Measurements from ENCODE around the gene COL4A6. TPM values are rescaled to one million over a fixed set of nuclear protein-coding genes. Genes with fewer than 3 reads are reported as not detected.

The COL4A6 gene
- total RNA-seq, 2 experiments from 2014 or later = not detected

DNA sequence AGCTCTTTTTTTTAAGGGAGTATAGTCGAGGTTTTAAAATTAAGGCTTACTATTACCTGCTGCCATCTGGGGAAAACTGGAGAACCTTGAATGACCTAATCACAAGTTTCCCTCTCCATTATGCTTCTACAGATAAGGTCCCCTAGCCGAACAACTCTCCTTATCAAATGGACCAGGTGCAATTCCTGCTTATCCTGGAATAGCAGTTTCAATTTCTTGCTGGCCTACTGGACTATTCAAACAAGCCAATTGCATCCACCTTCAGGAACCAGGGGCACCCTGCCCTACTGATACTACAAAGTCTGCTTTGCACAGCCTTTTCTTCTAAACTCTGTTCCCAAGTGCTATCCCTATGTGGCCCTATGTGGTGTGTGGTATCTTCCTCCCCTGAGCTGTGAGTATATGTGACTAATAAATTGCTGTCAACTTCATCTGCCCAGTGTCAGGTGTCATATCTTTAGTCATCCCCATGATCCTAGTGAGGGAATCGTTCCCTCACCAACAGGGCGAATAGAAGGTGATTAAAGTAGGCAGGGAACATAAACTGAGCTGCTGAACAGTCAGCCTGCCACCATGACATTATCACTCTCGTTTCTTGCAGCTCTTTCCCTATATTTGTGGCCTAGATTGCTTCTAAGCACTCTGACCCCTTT lies 218.1 kb downstream of the COL4A6 start:
- no peak for TF ChIP-seq CTCF (IDR thresholded peaks at IDR 0.05)
- H3K27ac Mint-ChIP-seq = no peak overlapping the region
- H3K4me3 Mint-ChIP-seq = no peak overlapping the region
- ChIA-PET CTCF (no interaction called here), POLR2A (no interaction called here)
- no peaks in the 10 kb centered on the region for H3K36me3 Mint-ChIP-seq (ENCODE audit: low read depth)
- H3K4me1 Mint-ChIP-seq (ENCODE audit: low read depth) = peaks cover 3% of the 10 kb centered on the region
- DNase-seq = no peak
- H3K27me3 Mint-ChIP-seq = no peaks in the 10 kb centered on the region
- no peak for ATAC-seq
- intact Hi-C loops (cut with micrococcal nuclease) = loop anchor here (5.0 to 10.0 kb wide), 2 partner anchors 48 to 85 kb away; no protein-coding TSS in a partner anchor
- no peaks in the 10 kb centered on the region for H3K9me3 Mint-ChIP-seq

GRCh38 chrX:108217876-108218275 lies 220.3 kb downstream of the COL4A6 start:
- Mint-ChIP-seq H3K27ac (no peak overlapping the region), H3K4me3 (no peak overlapping the region), H3K36me3 (ENCODE audit: low read depth) (no peaks in the 10 kb centered on the region), H3K27me3 (no peaks in the 10 kb centered on the region), H3K9me3 (no peaks in the 10 kb centered on the region), H3K4me1 (ENCODE audit: low read depth) (no peaks in the 10 kb centered on the region)
- no peak for TF ChIP-seq CTCF (IDR thresholded peaks at IDR 0.05)
- intact Hi-C loops (cut with micrococcal nuclease) = no loop called here
- CTCF ChIA-PET = interaction anchor here (1.1 kb wide), 1 partner anchor 8 kb away, joined by 3 read pairs; no protein-coding TSS in a partner anchor
- POLR2A ChIA-PET = no interaction called here
- DNase-seq = no peak
- ATAC-seq = no peak

DNA sequence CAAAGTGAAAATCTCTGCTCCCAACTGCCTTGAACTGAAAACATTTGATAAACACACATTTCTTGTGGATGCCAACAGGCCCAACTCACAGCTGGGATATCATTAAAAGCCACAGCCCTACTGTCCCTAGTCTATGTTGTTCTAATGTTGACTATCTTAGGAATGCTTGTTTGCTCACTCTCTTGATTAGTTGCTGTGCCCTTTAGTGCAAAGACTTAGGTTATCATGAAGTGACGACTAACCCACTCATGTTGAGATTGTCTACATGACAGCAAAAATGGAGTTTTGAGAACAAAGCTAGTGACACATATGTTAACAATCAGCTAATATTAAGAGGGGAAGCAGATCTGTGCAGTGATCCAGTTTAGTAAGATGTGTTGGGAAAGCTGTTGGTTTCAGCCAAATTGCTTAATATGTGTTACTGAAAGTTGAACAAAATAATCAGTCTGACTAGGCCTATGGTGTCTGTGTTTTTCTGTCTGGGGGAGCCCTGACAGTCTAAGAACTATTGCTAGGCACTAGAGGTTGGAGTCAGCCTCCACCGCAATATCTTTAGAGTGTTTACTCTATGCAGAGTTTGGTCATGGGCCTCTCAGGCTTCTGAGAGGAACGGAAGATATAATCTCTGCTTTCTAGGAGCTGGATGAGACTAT lies 221.2 kb downstream of the COL4A6 start:
- Mint-ChIP-seq H3K9me3 (no peaks in the 10 kb centered on the region), H3K36me3 (ENCODE audit: low read depth) (no peaks in the 10 kb centered on the region), H3K4me3 (no peak overlapping the region), H3K27me3 (no peaks in the 10 kb centered on the region), H3K27ac (no peak overlapping the region), H3K4me1 (ENCODE audit: low read depth) (no peaks in the 10 kb centered on the region)
- ChIA-PET POLR2A (interaction anchor here (0.7 kb wide), 1 partner anchor 11 kb away, joined by 3 read pairs; no protein-coding TSS in a partner anchor), CTCF (interaction anchor here (1.1 to 1.9 kb wide), 2 partner anchors 8 to 9 kb away, joined by 3 to 6 read pairs; no protein-coding TSS in a partner anchor)
- intact Hi-C loops (cut with micrococcal nuclease) = no loop called here
- no peak for TF ChIP-seq CTCF (IDR thresholded peaks at IDR 0.05)
- ATAC-seq (no peak), DNase-seq (no peak)

GRCh38 chrX:108216405-108216804 lies 221.8 kb downstream of the COL4A6 start:
- H3K27ac Mint-ChIP-seq = no peak overlapping the region
- intact Hi-C loops (cut with micrococcal nuclease) = no loop called here
- no peak overlapping the region for H3K4me3 Mint-ChIP-seq
- ChIA-PET POLR2A (interaction anchor here (0.7 kb wide), 1 partner anchor 10 kb away, joined by 3 read pairs; no protein-coding TSS in a partner anchor), CTCF (interaction anchor here (1.9 kb wide), 1 partner anchor 8 kb away, joined by 6 read pairs; no protein-coding TSS in a partner anchor)
- DNase-seq = no peak
- no peaks in the 10 kb centered on the region for H3K9me3 Mint-ChIP-seq
- no peaks in the 10 kb centered on the region for H3K36me3 Mint-ChIP-seq (ENCODE audit: low read depth)
- no peaks in the 10 kb centered on the region for H3K27me3 Mint-ChIP-seq
- no peaks in the 10 kb centered on the region for H3K4me1 Mint-ChIP-seq (ENCODE audit: low read depth)
- ATAC-seq = no peak
- no peak for TF ChIP-seq CTCF (IDR thresholded peaks at IDR 0.05)

- intact Hi-C loops (cut with micrococcal nuclease) = no loop called here
- Mint-ChIP-seq H3K4me3 (no peak overlapping the region), H3K27me3 (no peaks in the 10 kb centered on the region), H3K9me3 (no peaks in the 10 kb centered on the region), H3K36me3 (ENCODE audit: low read depth) (no peaks in the 10 kb centered on the region), H3K4me1 (ENCODE audit: low read depth) (no peaks in the 10 kb centered on the region), H3K27ac (no peak overlapping the region)
- no peak for TF ChIP-seq CTCF (IDR thresholded peaks at IDR 0.05)
- CTCF ChIA-PET = no interaction called here
- ATAC-seq (no peak), DNase-seq (no peak)
- POLR2A ChIA-PET = no interaction called here
These were observed 226.9 kb downstream of the COL4A6 start for GRCh38 chrX:108211301-108211700.

All from activated CD8-positive, alpha-beta T cell treated with anti-CD3 and anti-CD28 coated beads for 36 hours (primary cell).